Neural cell (in vitro differentiated cells): ENCODE results near the gene FAM53A. TPM values are rescaled to one million over a fixed set of nuclear protein-coding genes. Genes with fewer than 3 reads are reported as not detected.
"Not testable (repeated sequence)": the region's sequence is repeated elsewhere in the genome, so short reads cannot be mapped to it uniquely, and the experiment has no call there.

Experiments used
- H2AFZ ChIP-seq: fragments of 200-600, 300-800 bp; sonication (generic), shearing (Covaris generic); 2 replicates; pipeline ENCODE4 v1.6.0; 2014; ENCODE audit warnings: low read depth, mild to moderate bottlenecking, antibody characterized with exemption, low read length, moderate library complexity
- H3F3A ChIP-seq: fragments of 200-600 bp; shearing (Covaris generic); 2 replicates; pipeline ENCODE4 v1.6.1; 2016; ENCODE audit warnings: mild to moderate bottlenecking, moderate library complexity, mixed read lengths, antibody characterized with exemption, low read length; ENCODE audit not compliant: insufficient read depth, poor library complexity, severe bottlenecking
- H3K27ac ChIP-seq: fragments of 200-600, 300-800 bp; sonication (generic), shearing (Covaris generic); 2 replicates; pipeline ENCODE4 v1.5.1; 2014; ENCODE audit warnings: mild to moderate bottlenecking, low read length, moderate library complexity
- H3K27me3 ChIP-seq: fragments of 300-800, 200-600 bp; sonication (generic), shearing (Covaris generic); 2 replicates; pipeline ENCODE4 v1.6.0; 2014; ENCODE audit warnings: mild to moderate bottlenecking, low read depth, low read length, moderate library complexity; ENCODE audit not compliant: insufficient read depth
- H3K36me3 ChIP-seq: fragments of 300-800, 200-600 bp; sonication (generic), shearing (Covaris generic); 2 replicates; pipeline ENCODE4 v1.5.1; 2014; ENCODE audit warnings: mild to moderate bottlenecking, antibody characterized with exemption, low read length, moderate library complexity; ENCODE audit not compliant: insufficient read depth
- H3K4me2 ChIP-seq: fragments of 300-800, 200-600 bp; sonication (generic), shearing (Covaris generic); 2 replicates; pipeline ENCODE4 v1.6.0; 2014; ENCODE audit warnings: mild to moderate bottlenecking, low read length
- H3K4me3 ChIP-seq: fragments of 300-800, 200-600 bp; sonication (generic), shearing (Covaris generic); 2 replicates; pipeline ENCODE4 v1.5.1; 2014; ENCODE audit warnings: mild to moderate bottlenecking, low read length, moderate library complexity
- H3K79me2 ChIP-seq: fragments of 200-600 bp; shearing (Covaris generic); replicated peaks from 2 replicates; pipeline ENCODE4 v1.6.0; 2014; ENCODE audit warnings: mild to moderate bottlenecking, low read length, moderate library complexity; ENCODE audit not compliant: insufficient read depth
- H3K9ac ChIP-seq: fragments of 300-800, 200-600 bp; sonication (generic), shearing (Covaris generic); 2 replicates; pipeline ENCODE4 v1.6.1; 2016; ENCODE audit warnings: mild to moderate bottlenecking, low read length, mixed read lengths
- H3K9me2 ChIP-seq: fragments of 200-600 bp; shearing (Covaris generic); 2 replicates; pipeline ENCODE4 v1.6.1; 2016; ENCODE audit warnings: mild to moderate bottlenecking, low read length, mixed read lengths; ENCODE audit not compliant: insufficient read depth
- H3K9me3 ChIP-seq: fragments of 200-600, 300-800 bp; sonication (generic), shearing (Covaris generic); 2 replicates; pipeline ENCODE4 v1.6.1; 2016; ENCODE audit warnings: mild to moderate bottlenecking, mixed run types, low read length, moderate library complexity, mixed read lengths
- H4K20me1 ChIP-seq: fragments of 200-600 bp; shearing (Covaris generic); 2 replicates; pipeline ENCODE4 v1.6.1; 2016; ENCODE audit warnings: mild to moderate bottlenecking, mixed run types; ENCODE audit not compliant: insufficient read depth
- EP300 ChIP-seq: fragments of 450-650 bp; conservative IDR thresholded peaks from 2 replicates; pipeline ENCODE4 v1.6.1; 2014; ENCODE audit warnings: antibody characterized with exemption, mild to moderate bottlenecking, moderate library complexity; ENCODE audit not compliant: poor library complexity, severe bottlenecking
- EZH2 ChIP-seq: fragments of 200-600, 300-800 bp; shearing (Covaris generic), sonication (generic); IDR thresholded peaks from 2 replicates; pipeline ENCODE4 v1.6.1; 2014; ENCODE audit warnings: antibody characterized with exemption, low read length, borderline replicate concordance, mild to moderate bottlenecking; ENCODE audit not compliant: insufficient read depth, poor library complexity, severe bottlenecking
- MXI1 ChIP-seq: fragments of 450-650 bp; conservative IDR thresholded peaks from 2 replicates; pipeline ENCODE4 v1.6.1; 2014; ENCODE audit warnings: antibody characterized with exemption, mild to moderate bottlenecking; ENCODE audit not compliant: poor library complexity, severe bottlenecking
- POLR2AphosphoS5 ChIP-seq: IDR thresholded peaks from 2 replicates; pipeline ENCODE4 v1.6.1; 2012
- RAD21 ChIP-seq: fragments of 450-650 bp; conservative IDR thresholded peaks from 2 replicates; pipeline ENCODE4 v1.6.1; 2014; ENCODE audit warnings: antibody characterized with exemption, mild to moderate bottlenecking, moderate library complexity
- SMC3 ChIP-seq: fragments of 450-650 bp; conservative IDR thresholded peaks from 2 replicates; pipeline ENCODE4 v1.6.1; 2014; ENCODE audit warnings: antibody characterized with exemption, mild to moderate bottlenecking, moderate library complexity; ENCODE audit not compliant: poor library complexity
- TAF1 ChIP-seq: IDR thresholded peaks from 2 replicates; pipeline ENCODE4 v1.6.1; 2012; ENCODE audit warnings: low read depth
- polyA plus RNA-seq: library from polyadenylated mRNA; depleted of rRNA; stranded (reverse); fragments of >200 nt; gene quantifications from 2 replicates; pipeline ENCODE4 v1.2.3, GENCODE V29; 2014
- TF ChIP-seq, protein P1 (sequence below): IDR thresholded peaks from 2 replicates; pipeline ENCODE4 v1.6.1; 2012; ENCODE audit warnings: borderline replicate concordance
- TF ChIP-seq, protein P2 (sequence below): fragments of 450-650 bp; IDR thresholded peaks from 2 replicates; pipeline ENCODE4 v1.5.1; 2014; ENCODE audit warnings: antibody characterized with exemption, mild to moderate bottlenecking, moderate library complexity; ENCODE audit not compliant: poor library complexity, severe bottlenecking

FAM53A gene
- polyA plus RNA-seq, 1 donor from 2014 or later, result not detected

DNA sequence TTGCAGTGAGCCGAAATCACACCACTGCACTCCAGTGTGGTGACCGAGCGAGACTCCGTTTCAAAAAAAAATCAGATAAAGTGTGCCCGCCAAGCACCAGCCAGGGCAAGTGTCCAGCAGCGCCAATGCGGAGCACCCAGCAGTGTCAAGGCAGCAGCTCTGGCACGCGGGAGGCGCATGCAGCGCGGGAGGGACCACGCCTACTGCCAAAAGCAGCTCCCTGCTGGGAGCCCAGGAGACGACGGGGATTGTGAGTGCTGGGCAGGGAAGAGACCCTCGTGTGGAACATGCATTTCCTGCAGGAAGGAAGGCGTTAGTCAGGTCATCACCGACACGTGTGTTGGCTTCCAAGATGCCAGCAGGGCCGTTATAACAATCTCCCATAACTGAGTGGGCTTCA is 10.4 kb downstream of the FAM53A start:
- Histone ChIP-seq H3K36me3 (no peaks in the 10 kb centered on the region), H3F3A (no peaks in the 10 kb centered on the region), H3K4me2 (no peak overlapping the region), H3K27ac (no peak overlapping the region), H4K20me1 (no peaks in the 10 kb centered on the region), H3K9ac (no peak overlapping the region), H3K79me2 (no peaks in the 10 kb centered on the region), H3K4me3 (no peak overlapping the region), H3K27me3 (no peaks in the 10 kb centered on the region), H2AFZ (no peak overlapping the region), H3K9me2 (no peaks in the 10 kb centered on the region), H3K9me3 (no peaks in the 10 kb centered on the region)
- TF ChIP-seq, protein P1, sequence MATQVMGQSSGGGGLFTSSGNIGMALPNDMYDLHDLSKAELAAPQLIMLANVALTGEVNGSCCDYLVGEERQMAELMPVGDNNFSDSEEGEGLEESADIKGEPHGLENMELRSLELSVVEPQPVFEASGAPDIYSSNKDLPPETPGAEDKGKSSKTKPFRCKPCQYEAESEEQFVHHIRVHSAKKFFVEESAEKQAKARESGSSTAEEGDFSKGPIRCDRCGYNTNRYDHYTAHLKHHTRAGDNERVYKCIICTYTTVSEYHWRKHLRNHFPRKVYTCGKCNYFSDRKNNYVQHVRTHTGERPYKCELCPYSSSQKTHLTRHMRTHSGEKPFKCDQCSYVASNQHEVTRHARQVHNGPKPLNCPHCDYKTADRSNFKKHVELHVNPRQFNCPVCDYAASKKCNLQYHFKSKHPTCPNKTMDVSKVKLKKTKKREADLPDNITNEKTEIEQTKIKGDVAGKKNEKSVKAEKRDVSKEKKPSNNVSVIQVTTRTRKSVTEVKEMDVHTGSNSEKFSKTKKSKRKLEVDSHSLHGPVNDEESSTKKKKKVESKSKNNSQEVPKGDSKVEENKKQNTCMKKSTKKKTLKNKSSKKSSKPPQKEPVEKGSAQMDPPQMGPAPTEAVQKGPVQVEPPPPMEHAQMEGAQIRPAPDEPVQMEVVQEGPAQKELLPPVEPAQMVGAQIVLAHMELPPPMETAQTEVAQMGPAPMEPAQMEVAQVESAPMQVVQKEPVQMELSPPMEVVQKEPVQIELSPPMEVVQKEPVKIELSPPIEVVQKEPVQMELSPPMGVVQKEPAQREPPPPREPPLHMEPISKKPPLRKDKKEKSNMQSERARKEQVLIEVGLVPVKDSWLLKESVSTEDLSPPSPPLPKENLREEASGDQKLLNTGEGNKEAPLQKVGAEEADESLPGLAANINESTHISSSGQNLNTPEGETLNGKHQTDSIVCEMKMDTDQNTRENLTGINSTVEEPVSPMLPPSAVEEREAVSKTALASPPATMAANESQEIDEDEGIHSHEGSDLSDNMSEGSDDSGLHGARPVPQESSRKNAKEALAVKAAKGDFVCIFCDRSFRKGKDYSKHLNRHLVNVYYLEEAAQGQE, result no peak
- TF ChIP-seq TAF1 (no peak), POLR2AphosphoS5 (no peak), EP300 (no peak), MXI1 (no peak), EZH2 (no peak), RAD21 (no peak), SMC3 (no peak)
- TF ChIP-seq, protein P2, sequence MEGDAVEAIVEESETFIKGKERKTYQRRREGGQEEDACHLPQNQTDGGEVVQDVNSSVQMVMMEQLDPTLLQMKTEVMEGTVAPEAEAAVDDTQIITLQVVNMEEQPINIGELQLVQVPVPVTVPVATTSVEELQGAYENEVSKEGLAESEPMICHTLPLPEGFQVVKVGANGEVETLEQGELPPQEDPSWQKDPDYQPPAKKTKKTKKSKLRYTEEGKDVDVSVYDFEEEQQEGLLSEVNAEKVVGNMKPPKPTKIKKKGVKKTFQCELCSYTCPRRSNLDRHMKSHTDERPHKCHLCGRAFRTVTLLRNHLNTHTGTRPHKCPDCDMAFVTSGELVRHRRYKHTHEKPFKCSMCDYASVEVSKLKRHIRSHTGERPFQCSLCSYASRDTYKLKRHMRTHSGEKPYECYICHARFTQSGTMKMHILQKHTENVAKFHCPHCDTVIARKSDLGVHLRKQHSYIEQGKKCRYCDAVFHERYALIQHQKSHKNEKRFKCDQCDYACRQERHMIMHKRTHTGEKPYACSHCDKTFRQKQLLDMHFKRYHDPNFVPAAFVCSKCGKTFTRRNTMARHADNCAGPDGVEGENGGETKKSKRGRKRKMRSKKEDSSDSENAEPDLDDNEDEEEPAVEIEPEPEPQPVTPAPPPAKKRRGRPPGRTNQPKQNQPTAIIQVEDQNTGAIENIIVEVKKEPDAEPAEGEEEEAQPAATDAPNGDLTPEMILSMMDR, result no peak

DNA sequence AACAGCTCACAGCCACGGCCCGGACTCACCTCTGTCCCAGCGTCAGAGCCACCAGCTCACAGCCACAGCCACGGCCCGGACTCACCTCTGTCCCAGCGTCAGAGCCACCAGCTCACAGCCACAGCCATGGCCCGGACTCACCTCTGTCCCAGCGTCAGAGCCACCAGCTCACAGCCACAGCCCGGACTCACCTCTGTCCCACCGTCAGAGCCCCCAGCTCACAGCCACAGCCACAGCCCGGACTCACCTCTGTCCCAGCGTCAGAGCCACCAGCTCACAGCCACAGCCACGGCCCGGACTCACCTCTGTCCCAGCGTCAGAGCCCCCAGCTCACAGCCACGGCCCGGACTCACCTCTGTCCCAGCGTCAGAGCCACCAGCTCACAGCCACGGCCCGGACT is 13.1 kb downstream of the FAM53A start:
- not testable (repeated sequence) for H3K36me3 ChIP-seq, H3K9ac ChIP-seq, H3K27ac ChIP-seq, H3F3A ChIP-seq, H3K27me3 ChIP-seq, H3K4me3 ChIP-seq, H3K4me2 ChIP-seq, H3K9me2 ChIP-seq, H3K79me2 ChIP-seq, H3K9me3 ChIP-seq, H4K20me1 ChIP-seq, H2AFZ ChIP-seq

DNA sequence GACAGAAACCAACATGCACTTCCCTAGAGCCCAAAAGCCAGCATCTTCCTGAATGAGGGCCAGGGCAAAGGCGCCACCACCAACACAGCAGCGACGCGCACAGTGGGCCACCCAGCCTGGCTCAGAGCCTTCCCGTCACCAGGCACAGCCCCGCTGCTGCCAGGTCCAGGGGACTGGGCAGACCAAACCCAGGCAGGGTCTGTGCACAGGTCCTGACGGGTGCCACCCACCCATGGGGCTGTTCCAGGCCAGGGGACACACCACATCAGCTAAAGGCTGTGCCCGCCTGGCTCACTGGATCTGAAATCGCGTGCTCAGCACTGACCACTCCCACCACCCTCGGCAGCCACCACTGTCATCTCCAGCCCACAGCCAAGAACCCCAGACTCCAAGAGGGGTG is 13.8 kb downstream of the FAM53A start:
- no peak overlapping the region for H3K4me2 ChIP-seq

More for the DNA sequence above, 13.8 kb downstream of the FAM53A start:
- Histone ChIP-seq H3K79me2 (no peaks in the 10 kb centered on the region), H3K27me3 (no peaks in the 10 kb centered on the region), H3K9me3 (no peaks in the 10 kb centered on the region), H4K20me1 (no peaks in the 10 kb centered on the region), H3K36me3 (no peaks in the 10 kb centered on the region), H3F3A (no peaks in the 10 kb centered on the region), H3K9ac (no peak overlapping the region), H3K9me2 (no peaks in the 10 kb centered on the region), H2AFZ (no peak overlapping the region), H3K4me3 (no peak overlapping the region), H3K27ac (no peak overlapping the region)
- TF ChIP-seq, protein P2, result no peak
- no peak for TF ChIP-seq SMC3
- no peak for TF ChIP-seq EZH2
- TF ChIP-seq EP300, result no peak
- TF ChIP-seq TAF1, result no peak
- TF ChIP-seq RAD21, result no peak
- TF ChIP-seq POLR2AphosphoS5, result no peak
- TF ChIP-seq, protein P1, result no peak
- TF ChIP-seq MXI1, result no peak
